Stimulated activated naive CD4-positive, alpha-beta T cell treated with Interleukin-2 at 50 U/mL for 16 hours (primary cell): ENCODE results near the gene TRIM43B.
"Not testable (repeated sequence)": the region's sequence is repeated elsewhere in the genome, so short reads cannot be mapped to it uniquely, and the experiment has no call there.

Experiments
- DNase-seq: peaks from one replicate; lab custom pipeline; 2025; lab: John Stamatoyannopoulos, UW

The TRIM43B gene

GRCh38 chr2:95433973-95434372 is 50.6 kb downstream of the TRIM43B start:
- DNase-seq, result not testable (repeated sequence)

GRCh38 chr2:95433373-95433772 is 51.2 kb downstream of the TRIM43B start:
- DNase-seq, result not testable (repeated sequence)

GRCh38 chr2:95429748-95430467 is 54.6 kb downstream of the TRIM43B start:
- not testable (repeated sequence) for DNase-seq

GRCh38 chr2:95427196-95427867 is 57.2 kb downstream of the TRIM43B start:
- DNase-seq, result not testable (repeated sequence)
